ENCODE measurements around the gene JADE1.

JADE1 gene

DNA sequence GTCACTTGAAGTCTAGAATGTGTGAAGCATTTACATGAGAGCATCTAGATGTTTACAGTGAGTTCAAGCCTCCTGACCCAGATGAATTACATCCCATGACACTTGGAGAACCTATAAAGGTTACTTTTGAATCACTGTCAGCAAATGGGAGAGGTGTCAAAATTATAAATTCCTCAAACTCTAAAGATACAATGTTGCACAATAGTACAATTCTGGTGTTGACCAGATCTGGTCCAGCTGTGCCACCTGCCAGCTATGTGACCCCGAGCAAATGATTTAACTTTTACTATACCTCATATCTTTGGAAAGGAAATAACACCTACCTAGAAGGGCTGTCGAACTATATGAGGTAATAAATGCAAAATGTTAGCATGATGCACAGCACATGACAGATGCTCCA, 69.8 kb downstream of the JADE1 start:
- Histone ChIP-seq H3K4me3 (no peak overlapping the region), H3K9me3 (no peaks in the 10 kb centered on the region), H3K27ac (no peak overlapping the region), H3K27me3 (no peaks in the 10 kb centered on the region), H3K36me3 (peaks cover 0 to 9% (median 0%) of the 10 kb centered on the region in 3 donors), H3K4me1 (no peaks in the 10 kb centered on the region)
- TF ChIP-seq, protein P1, sequence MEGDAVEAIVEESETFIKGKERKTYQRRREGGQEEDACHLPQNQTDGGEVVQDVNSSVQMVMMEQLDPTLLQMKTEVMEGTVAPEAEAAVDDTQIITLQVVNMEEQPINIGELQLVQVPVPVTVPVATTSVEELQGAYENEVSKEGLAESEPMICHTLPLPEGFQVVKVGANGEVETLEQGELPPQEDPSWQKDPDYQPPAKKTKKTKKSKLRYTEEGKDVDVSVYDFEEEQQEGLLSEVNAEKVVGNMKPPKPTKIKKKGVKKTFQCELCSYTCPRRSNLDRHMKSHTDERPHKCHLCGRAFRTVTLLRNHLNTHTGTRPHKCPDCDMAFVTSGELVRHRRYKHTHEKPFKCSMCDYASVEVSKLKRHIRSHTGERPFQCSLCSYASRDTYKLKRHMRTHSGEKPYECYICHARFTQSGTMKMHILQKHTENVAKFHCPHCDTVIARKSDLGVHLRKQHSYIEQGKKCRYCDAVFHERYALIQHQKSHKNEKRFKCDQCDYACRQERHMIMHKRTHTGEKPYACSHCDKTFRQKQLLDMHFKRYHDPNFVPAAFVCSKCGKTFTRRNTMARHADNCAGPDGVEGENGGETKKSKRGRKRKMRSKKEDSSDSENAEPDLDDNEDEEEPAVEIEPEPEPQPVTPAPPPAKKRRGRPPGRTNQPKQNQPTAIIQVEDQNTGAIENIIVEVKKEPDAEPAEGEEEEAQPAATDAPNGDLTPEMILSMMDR (IDR thresholded peaks at IDR 0.05) = no peak
- intact Hi-C loops (cut with DNase I; ENCODE audit: low total_unique reads) = no loop called here
- DNase-seq = no peak

DNA sequence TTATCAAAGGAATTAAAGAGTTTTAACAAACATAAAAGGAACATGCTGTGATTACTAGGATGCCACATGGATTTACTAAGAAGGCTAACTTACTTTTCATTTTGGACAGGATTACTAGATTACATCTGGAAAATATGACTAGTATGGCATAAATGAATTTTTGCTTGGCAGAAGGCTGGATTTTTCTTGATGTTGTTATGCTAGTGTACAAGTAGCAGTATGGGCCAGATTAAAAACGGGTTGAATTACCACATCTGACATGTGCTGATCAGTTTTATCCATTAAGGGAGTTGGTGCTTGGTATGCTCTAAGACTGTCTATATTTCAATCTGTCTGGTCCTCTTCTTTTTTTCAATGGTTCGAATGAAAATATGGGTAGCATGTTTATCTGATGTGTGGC, 70.5 kb downstream of the JADE1 start:
- Histone ChIP-seq H3K9me3 (no peaks in the 10 kb centered on the region), H3K27me3 (no peaks in the 10 kb centered on the region), H3K4me3 (no peak overlapping the region), H3K36me3 (peaks cover 0 to 9% (median 0%) of the 10 kb centered on the region in 3 donors), H3K27ac (no peak overlapping the region), H3K4me1 (no peaks in the 10 kb centered on the region)
- intact Hi-C loops (cut with DNase I; ENCODE audit: low total_unique reads) = no loop called here
- no peak for DNase-seq
- TF ChIP-seq, protein P1 (IDR thresholded peaks at IDR 0.05) = no peak

DNA sequence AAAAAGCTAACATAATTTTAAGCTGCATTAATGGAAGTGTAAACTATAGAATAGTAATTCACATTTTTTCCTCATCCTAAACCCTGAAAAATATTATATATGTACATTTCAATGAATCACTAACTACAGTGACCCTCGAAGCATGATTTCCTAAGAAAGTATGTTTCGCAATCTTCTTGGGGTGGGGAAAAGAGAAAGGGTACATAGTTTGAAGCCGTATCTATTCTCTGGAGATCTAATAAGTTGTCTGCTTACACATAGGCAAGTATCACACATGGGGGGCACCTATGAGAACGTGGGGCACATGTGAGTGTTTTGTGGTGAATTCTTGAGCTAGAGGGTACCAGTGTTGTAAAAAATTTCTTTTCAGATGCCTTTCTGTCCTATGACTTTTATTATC, 71.2 kb downstream of the JADE1 start:
- intact Hi-C loops (cut with DNase I; ENCODE audit: low total_unique reads) = no loop called here

DNA sequence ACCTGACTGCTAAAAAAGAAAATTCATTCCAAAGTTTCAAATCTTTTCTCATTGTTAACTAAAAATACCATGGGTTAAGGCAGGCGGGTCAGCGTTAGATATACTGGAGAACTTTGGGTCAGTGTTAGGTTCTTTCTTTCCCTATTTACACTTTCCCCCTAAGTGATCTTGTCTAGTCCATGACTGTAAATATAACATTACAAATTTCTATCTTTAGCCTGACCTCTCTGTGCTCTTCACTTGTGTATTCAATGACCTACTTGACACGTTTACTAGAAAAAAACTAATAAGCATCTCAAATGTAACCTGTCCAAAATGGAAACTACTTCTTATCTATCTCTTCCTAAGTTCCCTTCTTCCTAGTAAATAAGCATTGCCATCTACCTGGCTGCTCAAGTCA, 95.3 kb downstream of the JADE1 start:
- intact Hi-C loops (cut with DNase I; ENCODE audit: low total_unique reads) = no loop called here
- Histone ChIP-seq H3K36me3 (no peaks in the 10 kb centered on the region), H3K27ac (no peak overlapping the region), H3K4me3 (no peak overlapping the region), H3K27me3 (no peaks in the 10 kb centered on the region), H3K4me1 (no peaks in the 10 kb centered on the region), H3K9me3 (no peaks in the 10 kb centered on the region)
- TF ChIP-seq, protein P1 (IDR thresholded peaks at IDR 0.05) = no peak
- no peak for DNase-seq

More for the DNA sequence above, 71.2 kb downstream of the JADE1 start:
- H3K36me3 ChIP-seq = peaks cover 0 to 6% (median 0%) of the 10 kb centered on the region in 3 donors
- H3K27me3 ChIP-seq = no peaks in the 10 kb centered on the region
- no peak for DNase-seq
- H3K4me1 ChIP-seq = no peaks in the 10 kb centered on the region
- H3K27ac ChIP-seq = no peak overlapping the region
- no peak overlapping the region for H3K4me3 ChIP-seq
- TF ChIP-seq, protein P1 (IDR thresholded peaks at IDR 0.05) = no peak
- H3K9me3 ChIP-seq = no peaks in the 10 kb centered on the region

DNA sequence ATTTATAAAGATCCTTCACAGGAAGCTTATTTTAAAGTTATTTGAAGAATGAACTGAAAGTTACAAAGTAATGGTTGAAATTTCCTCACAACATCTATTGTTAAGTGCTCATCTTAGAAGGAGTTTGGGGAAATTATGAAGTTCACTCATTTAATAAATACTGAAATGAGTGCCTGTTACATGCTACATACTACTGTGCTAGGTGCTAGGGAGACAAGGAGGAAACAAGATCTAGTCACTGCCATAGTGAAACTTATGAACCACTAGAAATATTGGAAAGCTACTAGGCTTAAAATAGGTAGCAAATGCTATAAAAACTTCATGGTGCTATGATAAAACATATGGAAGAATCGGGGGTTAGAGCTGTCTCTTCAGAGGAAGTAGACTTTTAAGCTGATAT, 97.1 kb downstream of the JADE1 start:
- no peaks in the 10 kb centered on the region for H3K4me1 ChIP-seq
- TF ChIP-seq, protein P1 (IDR thresholded peaks at IDR 0.05) = no peak
- no peak for DNase-seq
- no peaks in the 10 kb centered on the region for H3K27me3 ChIP-seq
- H3K9me3 ChIP-seq = no peaks in the 10 kb centered on the region
- no peaks in the 10 kb centered on the region for H3K36me3 ChIP-seq
- intact Hi-C loops (cut with DNase I; ENCODE audit: low total_unique reads) = no loop called here
- no peak overlapping the region for H3K27ac ChIP-seq
- H3K4me3 ChIP-seq = no peak overlapping the region

DNA sequence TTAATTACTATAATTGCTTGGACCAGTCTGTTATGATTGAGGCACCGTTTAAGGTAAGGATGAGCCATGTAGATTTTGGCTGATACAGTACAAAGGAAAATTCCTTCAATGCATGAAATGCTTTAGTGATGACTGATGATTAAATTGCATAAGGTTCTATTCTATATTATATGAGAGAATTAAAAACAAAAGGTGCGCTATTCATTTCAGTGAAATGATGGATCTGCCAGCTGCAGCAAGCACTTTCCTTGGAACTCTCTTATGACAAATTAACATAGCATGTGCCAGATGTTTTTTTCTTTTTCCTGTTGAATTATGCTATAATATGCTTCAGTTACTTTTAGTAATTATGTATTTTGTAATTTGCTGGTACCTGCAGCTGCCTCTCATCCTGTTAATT, 98.5 kb downstream of the JADE1 start:
- TF ChIP-seq, protein P1 (IDR thresholded peaks at IDR 0.05) = no peak
- intact Hi-C loops (cut with DNase I; ENCODE audit: low total_unique reads) = no loop called here
- Histone ChIP-seq H3K27me3 (no peaks in the 10 kb centered on the region), H3K9me3 (no peaks in the 10 kb centered on the region), H3K27ac (no peak overlapping the region), H3K4me3 (no peak overlapping the region), H3K4me1 (no peaks in the 10 kb centered on the region), H3K36me3 (no peaks in the 10 kb centered on the region)
- DNase-seq = no peak

Measured in tibial artery (tissue), 4 donors.